Activated T-cell treated with anti-CD3 and anti-CD28 coated beads, Interleukin-2, amount 50 U/mL, for 48 hours (primary cell): ENCODE data around the gene CAPZB.
"Not testable (repeated sequence)": the region's sequence is repeated elsewhere in the genome, so short reads cannot be mapped to it uniquely, and the experiment has no call there.

Experiments used
- DNase-seq, 2 experiments: peaks; one replicate each; pipeline ENCODE4 v3.0.0-alpha.2; 2020

The CAPZB gene

GRCh38 chr1:19485362-19486187 lies at the start of gene CAPZB:
Gene CAPZB (minus strand): TSS chr1:19485539. CDS start chr1:19485438, 101 bp downstream.
- DNase-seq, result peak; percentile 94 to 96

- no peak for DNase-seq
Measured at GRCh38 chr1:19534281-19534680, 48.9 kb upstream of the CAPZB start.

- no peak for DNase-seq
Measured at GRCh38 chr1:19533626-19534025, 48.3 kb upstream of the CAPZB start.

- DNase-seq, result no peak
Measured at GRCh38 chr1:19532519-19532918, 47.2 kb upstream of the CAPZB start.

GRCh38 chr1:19529664-19530063 lies 44.3 kb upstream of the CAPZB start:
- DNase-seq, result no peak

GRCh38 chr1:19528438-19528837 lies 43.1 kb upstream of the CAPZB start:
- no peak for DNase-seq

GRCh38 chr1:19525607-19526545 lies 40.5 kb upstream of the CAPZB start:
- DNase-seq, result no peak

GRCh38 chr1:19524791-19525190 lies 39.5 kb upstream of the CAPZB start:
- no peak for DNase-seq

GRCh38 chr1:19522570-19522969 lies 37.2 kb upstream of the CAPZB start:
- DNase-seq, result not testable (repeated sequence)

GRCh38 chr1:19521411-19521810 lies 36.1 kb upstream of the CAPZB start:
- DNase-seq, result no peak

GRCh38 chr1:19517017-19517416 lies 31.7 kb upstream of the CAPZB start:
- DNase-seq, result no peak

GRCh38 chr1:19515201-19515600 lies 29.9 kb upstream of the CAPZB start:
- DNase-seq, result no peak

GRCh38 chr1:19514391-19514831 lies 29.1 kb upstream of the CAPZB start:
- DNase-seq, result no peak

GRCh38 chr1:19512545-19512944 lies 27.2 kb upstream of the CAPZB start:
- DNase-seq, result no peak

- DNase-seq, result no peak
Measured at GRCh38 chr1:19511116-19511515, 25.8 kb upstream of the CAPZB start.

GRCh38 chr1:19509647-19510046 lies 24.3 kb upstream of the CAPZB start:
- DNase-seq, result not testable (repeated sequence)

GRCh38 chr1:19507516-19507915 lies 22.2 kb upstream of the CAPZB start:
- no peak for DNase-seq

- DNase-seq, result no peak
Measured at GRCh38 chr1:19505693-19506457, 20.5 kb upstream of the CAPZB start.

- no peak for DNase-seq
Measured at GRCh38 chr1:19504796-19505692, 19.7 kb upstream of the CAPZB start.

GRCh38 chr1:19502284-19502683 lies 16.9 kb upstream of the CAPZB start:
- DNase-seq, result not testable (repeated sequence)

GRCh38 chr1:19499887-19500286 lies 14.5 kb upstream of the CAPZB start:
- DNase-seq, result not testable (repeated sequence)

GRCh38 chr1:19497443-19497842 lies 12.1 kb upstream of the CAPZB start:
- not testable (repeated sequence) for DNase-seq
